ENCODE measurements around the gene UGT1A8.
"Not testable (repeated sequence)": the region's sequence is repeated elsewhere in the genome, so short reads cannot be mapped to it uniquely, and the experiment has no call there.

UGT1A8 gene

DNA sequence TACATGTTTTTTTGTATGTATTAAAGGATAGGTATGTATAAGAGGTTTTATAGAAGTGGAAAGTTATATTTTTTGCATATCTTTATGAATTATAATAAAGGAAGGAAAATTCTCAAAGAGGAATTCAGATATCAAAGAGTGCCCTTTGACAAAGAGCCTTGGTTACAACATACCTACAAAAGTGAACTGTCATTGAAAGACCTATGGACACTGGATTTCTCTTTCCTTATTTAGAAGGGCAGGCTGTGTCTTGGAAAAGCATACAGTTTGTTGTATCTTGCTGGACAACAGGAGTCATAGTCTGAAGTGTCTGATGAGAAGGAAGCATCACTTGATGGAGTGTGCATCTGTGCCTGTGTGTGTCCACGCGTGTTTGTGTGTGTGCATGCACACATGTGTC lies 34.0 kb downstream of the UGT1A8 start:
- no peak for DNase-seq (ENCODE audit: low read depth in 1 of 2, low spot score in 1 of 2)
- H3K4me3 ChIP-seq (replicated peaks; ENCODE audit: insufficient read depth, low read length): no peak overlapping the region
- TF ChIP-seq, protein P1, sequence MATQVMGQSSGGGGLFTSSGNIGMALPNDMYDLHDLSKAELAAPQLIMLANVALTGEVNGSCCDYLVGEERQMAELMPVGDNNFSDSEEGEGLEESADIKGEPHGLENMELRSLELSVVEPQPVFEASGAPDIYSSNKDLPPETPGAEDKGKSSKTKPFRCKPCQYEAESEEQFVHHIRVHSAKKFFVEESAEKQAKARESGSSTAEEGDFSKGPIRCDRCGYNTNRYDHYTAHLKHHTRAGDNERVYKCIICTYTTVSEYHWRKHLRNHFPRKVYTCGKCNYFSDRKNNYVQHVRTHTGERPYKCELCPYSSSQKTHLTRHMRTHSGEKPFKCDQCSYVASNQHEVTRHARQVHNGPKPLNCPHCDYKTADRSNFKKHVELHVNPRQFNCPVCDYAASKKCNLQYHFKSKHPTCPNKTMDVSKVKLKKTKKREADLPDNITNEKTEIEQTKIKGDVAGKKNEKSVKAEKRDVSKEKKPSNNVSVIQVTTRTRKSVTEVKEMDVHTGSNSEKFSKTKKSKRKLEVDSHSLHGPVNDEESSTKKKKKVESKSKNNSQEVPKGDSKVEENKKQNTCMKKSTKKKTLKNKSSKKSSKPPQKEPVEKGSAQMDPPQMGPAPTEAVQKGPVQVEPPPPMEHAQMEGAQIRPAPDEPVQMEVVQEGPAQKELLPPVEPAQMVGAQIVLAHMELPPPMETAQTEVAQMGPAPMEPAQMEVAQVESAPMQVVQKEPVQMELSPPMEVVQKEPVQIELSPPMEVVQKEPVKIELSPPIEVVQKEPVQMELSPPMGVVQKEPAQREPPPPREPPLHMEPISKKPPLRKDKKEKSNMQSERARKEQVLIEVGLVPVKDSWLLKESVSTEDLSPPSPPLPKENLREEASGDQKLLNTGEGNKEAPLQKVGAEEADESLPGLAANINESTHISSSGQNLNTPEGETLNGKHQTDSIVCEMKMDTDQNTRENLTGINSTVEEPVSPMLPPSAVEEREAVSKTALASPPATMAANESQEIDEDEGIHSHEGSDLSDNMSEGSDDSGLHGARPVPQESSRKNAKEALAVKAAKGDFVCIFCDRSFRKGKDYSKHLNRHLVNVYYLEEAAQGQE (IDR thresholded peaks at IDR 0.05; ENCODE audit: insufficient replicate concordance, low read depth): no peak
- no peak for TF ChIP-seq POLR2AphosphoS5 (IDR thresholded peaks at IDR 0.05; ENCODE audit: low read depth)
- no peak for TF ChIP-seq CTCF (IDR thresholded peaks at IDR 0.05; ENCODE audit: insufficient read depth, low read length)
- no peak for TF ChIP-seq GABPA (IDR thresholded peaks at IDR 0.05; ENCODE audit: low read depth)
- TF ChIP-seq SPI1 (IDR thresholded peaks at IDR 0.05; ENCODE audit: borderline replicate concordance, low read depth): no peak
- no peaks in the 10 kb centered on the region for H3K27me3 ChIP-seq (ENCODE audit: insufficient read depth, poor library complexity, severe bottlenecking)
- no peak overlapping the region for H3K27ac ChIP-seq (replicated peaks)

DNA sequence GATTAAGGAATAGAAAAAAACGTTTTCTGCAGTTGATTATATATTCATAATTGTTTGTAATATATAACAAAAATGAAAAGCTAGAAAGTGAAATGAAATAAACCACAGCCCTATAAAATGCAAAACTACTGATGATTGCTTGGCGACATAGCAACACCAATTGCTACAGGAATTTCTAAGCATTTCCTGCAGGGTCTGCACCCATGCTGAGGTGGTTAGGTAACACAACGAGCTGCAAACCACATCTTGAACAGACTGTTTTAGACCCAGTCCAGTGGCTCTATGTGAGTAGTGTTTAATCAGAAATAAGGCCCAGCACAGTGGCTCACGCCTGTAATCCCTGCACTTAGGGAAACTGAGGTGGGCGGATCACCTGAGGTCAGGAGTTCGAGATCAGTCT lies 37.1 kb downstream of the UGT1A8 start:
- H3K27me3 ChIP-seq (ENCODE audit: insufficient read depth, poor library complexity, severe bottlenecking): no peaks in the 10 kb centered on the region
- TF ChIP-seq, protein P1 (IDR thresholded peaks at IDR 0.05; ENCODE audit: insufficient replicate concordance, low read depth): no peak
- no peak for TF ChIP-seq POLR2AphosphoS5 (IDR thresholded peaks at IDR 0.05; ENCODE audit: low read depth)
- H3K27ac ChIP-seq (replicated peaks): no peak overlapping the region
- no peak for DNase-seq (ENCODE audit: low read depth in 1 of 2, low spot score in 1 of 2)
- no peak overlapping the region for H3K4me3 ChIP-seq (replicated peaks; ENCODE audit: insufficient read depth, low read length)

DNA sequence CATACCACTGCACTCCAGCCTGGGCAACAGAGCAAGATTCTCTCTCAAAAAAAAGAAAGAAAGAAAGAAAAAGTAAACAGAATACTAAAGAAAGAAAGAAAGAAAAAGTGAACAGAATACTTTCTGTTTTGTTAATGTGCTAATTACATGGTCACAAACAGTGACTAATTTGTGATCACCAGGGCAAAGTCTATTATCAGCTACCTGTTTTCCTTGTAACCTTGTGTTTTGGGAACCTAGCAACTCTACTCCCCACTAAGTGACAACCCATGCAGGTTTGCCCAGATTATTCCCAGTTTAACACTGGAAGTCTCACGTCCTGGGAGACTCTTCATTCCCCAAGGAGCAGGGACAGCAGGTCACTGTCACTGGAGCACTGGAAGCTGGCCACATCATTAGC lies 37.6 kb downstream of the UGT1A8 start:
- no peak for DNase-seq (ENCODE audit: low read depth in 1 of 2, low spot score in 1 of 2)
- Histone ChIP-seq H3K27me3 (ENCODE audit: insufficient read depth, poor library complexity, severe bottlenecking) (no peaks in the 10 kb centered on the region), H3K4me3 (replicated peaks; ENCODE audit: insufficient read depth, low read length) (no peak overlapping the region), H3K27ac (replicated peaks) (no peak overlapping the region)
- TF ChIP-seq CTCF (IDR thresholded peaks at IDR 0.05; ENCODE audit: insufficient read depth, low read length) (no peak), GABPA (IDR thresholded peaks at IDR 0.05; ENCODE audit: low read depth) (no peak), SPI1 (IDR thresholded peaks at IDR 0.05; ENCODE audit: borderline replicate concordance, low read depth) (no peak), POLR2AphosphoS5 (IDR thresholded peaks at IDR 0.05; ENCODE audit: low read depth) (no peak)
- TF ChIP-seq, protein P1 (IDR thresholded peaks at IDR 0.05; ENCODE audit: insufficient replicate concordance, low read depth): no peak

DNA sequence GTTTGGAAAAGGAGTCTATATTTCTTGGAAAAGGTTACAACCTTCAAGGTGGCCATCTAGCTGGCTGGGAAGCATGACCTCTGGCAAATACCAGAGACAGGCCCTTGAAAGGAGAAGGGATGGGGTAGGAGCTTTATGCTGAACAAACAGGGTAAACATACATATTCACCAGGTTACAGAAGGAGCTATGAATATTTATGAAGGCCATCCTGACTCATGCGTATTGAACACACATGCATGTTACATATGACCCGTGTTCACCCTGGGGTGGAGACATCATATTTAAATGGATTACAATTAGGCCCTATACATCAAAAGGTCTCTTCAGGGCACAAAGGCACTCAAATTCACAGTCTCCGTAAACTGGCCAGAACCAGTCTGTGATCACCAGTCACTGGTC lies 38.5 kb downstream of the UGT1A8 start:
- not testable (repeated sequence) for H3K4me3 ChIP-seq (replicated peaks; ENCODE audit: insufficient read depth, low read length); DNase-seq (ENCODE audit: low read depth in 1 of 2, low spot score in 1 of 2); H3K27me3 ChIP-seq (ENCODE audit: insufficient read depth, poor library complexity, severe bottlenecking); H3K27ac ChIP-seq (replicated peaks)

Measured in HL-60 (cell line).